Common myeloid progenitor, CD34-positive (primary cell): ENCODE measurements around the gene SLC39A10.
A peak's percentile ranks its signal among the peaks of the same experiment; 100 is the strongest.
"Not testable (repeated sequence)": the region's sequence is repeated elsewhere in the genome, so short reads cannot be mapped to it uniquely, and the experiment has no call there.

Experiments used
- CTCF ChIA-PET: fragments of 350-600 bp; sonication (Branson Sonifier 250); formaldehyde crosslinking; loops from one replicate; lab custom pipeline; 2021; ENCODE audit warnings: antibody characterized with exemption; lab: Charles Lee
- POLR2A ChIA-PET: fragments of 350-600 bp; sonication (Branson Sonifier 250); formaldehyde crosslinking; loops from one replicate; lab custom pipeline; 2021; ENCODE audit warnings: antibody characterized with exemption; lab: Charles Lee
- DNase-seq, 3 donors: peaks; one replicate each; pipeline versions ENCODE4 v3.0.0 to v3.0.0-alpha.2; 2013
- H3K27ac ChIP-seq, 2 experiments: 1 replicate in 1 of 2; 2 replicates in 1 of 2; pipeline ENCODE4 v1.7.0; 2013; ENCODE audit warnings: inconsistent platforms in 2 of 2, low read length in 2 of 2, mild to moderate bottlenecking in 2 of 2, low read depth in 1 of 2, moderate library complexity in 1 of 2; ENCODE audit not compliant: severe bottlenecking in 2 of 2, insufficient read depth in 1 of 2, poor library complexity in 1 of 2
- H3K27me3 ChIP-seq, 5 experiments: replicated peaks in 2 of 5; 1 replicate in 3 of 5; 2 replicates in 2 of 5; pipeline versions ENCODE4 v1.6.1 to v1.7.0; 2013; ENCODE audit warnings: low read length in 4 of 5, mild to moderate bottlenecking in 2 of 5, moderate library complexity in 2 of 5, inconsistent platforms in 1 of 5; ENCODE audit not compliant: insufficient read depth in 5 of 5, control insufficient read depth in 4 of 5
- H3K36me3 ChIP-seq, 4 experiments: 1 replicate in 2 of 4; 2 replicates in 2 of 4; pipeline versions ENCODE4 v1.6.1 to v1.7.0; 2013; ENCODE audit warnings: low read length in 3 of 4, control low read depth in 1 of 4, mild to moderate bottlenecking in 1 of 4; ENCODE audit not compliant: control insufficient read depth in 4 of 4, insufficient read depth in 4 of 4
- H3K4me1 ChIP-seq, 4 experiments: 1 replicate in 3 of 4; 2 replicates in 1 of 4; pipeline versions ENCODE4 v1.6.1 to v1.7.1; 2013; ENCODE audit warnings: low read length in 3 of 4, mild to moderate bottlenecking in 3 of 4, control low read depth in 1 of 4, inconsistent platforms in 1 of 4, moderate library complexity in 1 of 4; ENCODE audit not compliant: control insufficient read depth in 4 of 4, insufficient read depth in 4 of 4; ENCODE audit errors: control extremely low read depth in 1 of 4
- H3K4me3 ChIP-seq, 7 experiments: 1 replicate in 4 of 7; 2 replicates in 3 of 7; pipeline versions ENCODE4 v1.5.1 to v1.7.0; 2013; ENCODE audit warnings: mild to moderate bottlenecking in 7 of 7, low read length in 6 of 7, moderate library complexity in 6 of 7, inconsistent platforms in 2 of 7, low read depth in 2 of 7, control low read depth in 1 of 7; ENCODE audit not compliant: insufficient read depth in 4 of 7, control insufficient read depth in 1 of 7; ENCODE audit errors: extremely low read depth in 1 of 7
- H3K9me3 ChIP-seq, 5 experiments: 1 replicate in 4 of 5; 2 replicates in 1 of 5; pipeline versions ENCODE4 v1.6.1 to v1.7.1; 2013; ENCODE audit warnings: low read length in 4 of 5, mild to moderate bottlenecking in 2 of 5, inconsistent platforms in 1 of 5, low read depth in 1 of 5, moderate library complexity in 1 of 5; ENCODE audit not compliant: control insufficient read depth in 4 of 5, insufficient read depth in 2 of 5; ENCODE audit errors: control extremely low read depth in 1 of 5
- WGBS: methylation state at CpG from one replicate; pipeline ENCODE4 v1.1.5; 2013; ENCODE audit not compliant: insufficient coverage; 5-methylcytosine and 5-hydroxymethylcytosine counted together

SLC39A10 gene

GRCh38 chr2:195636890-195637289 lies 20.1 kb upstream of the SLC39A10 start:
- H3K27ac ChIP-seq = no peak overlapping the region
- ChIA-PET POLR2A (interaction anchor here (0.6 kb wide), 1 partner anchor 102 kb away, joined by 3 read pairs; no protein-coding TSS in a partner anchor), CTCF (interaction anchor here (1.3 kb wide), 1 partner anchor 103 kb away, joined by 4 read pairs; no protein-coding TSS in a partner anchor)
- H3K27me3 ChIP-seq = no peaks in the 10 kb centered on the region
- H3K4me1 ChIP-seq = peaks cover 0 to 6% (median 0%) of the 10 kb centered on the region in 4 experiments
- H3K9me3 ChIP-seq = no peaks in the 10 kb centered on the region
- H3K36me3 ChIP-seq = no peaks in the 10 kb centered on the region
- no peak overlapping the region for H3K4me3 ChIP-seq
- peak in 1 of 3 donors; percentile 10 for DNase-seq

DNA sequence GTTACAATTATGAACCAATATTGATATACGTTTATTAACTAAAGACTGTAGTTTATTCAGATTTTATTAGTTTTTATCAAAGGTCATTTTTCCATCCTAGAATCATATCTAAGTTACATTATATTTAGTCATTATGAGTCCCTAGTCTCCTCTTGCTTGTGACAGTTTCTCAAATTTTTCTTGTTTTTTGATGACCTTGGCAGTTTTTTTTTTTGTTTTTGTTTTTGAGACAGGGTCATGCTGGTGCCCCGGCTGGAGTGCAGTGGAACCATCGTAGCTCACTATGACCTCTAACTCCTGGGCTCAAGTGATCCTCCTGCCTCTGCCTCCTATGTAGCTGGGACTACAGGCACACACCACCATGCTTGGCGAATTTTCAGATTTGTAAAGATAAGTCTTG lies 18.3 kb upstream of the SLC39A10 start:
- CTCF ChIA-PET = no interaction called here
- no peak for DNase-seq
- Histone ChIP-seq H3K36me3 (no peaks in the 10 kb centered on the region), H3K4me3 (no peak overlapping the region), H3K27ac (no peak overlapping the region), H3K27me3 (no peaks in the 10 kb centered on the region), H3K4me1 (no peaks in the 10 kb centered on the region), H3K9me3 (no peaks in the 10 kb centered on the region)
- POLR2A ChIA-PET = no interaction called here
- WGBS = 95% methylated on average over 3 of the region's 4 CpGs

DNA sequence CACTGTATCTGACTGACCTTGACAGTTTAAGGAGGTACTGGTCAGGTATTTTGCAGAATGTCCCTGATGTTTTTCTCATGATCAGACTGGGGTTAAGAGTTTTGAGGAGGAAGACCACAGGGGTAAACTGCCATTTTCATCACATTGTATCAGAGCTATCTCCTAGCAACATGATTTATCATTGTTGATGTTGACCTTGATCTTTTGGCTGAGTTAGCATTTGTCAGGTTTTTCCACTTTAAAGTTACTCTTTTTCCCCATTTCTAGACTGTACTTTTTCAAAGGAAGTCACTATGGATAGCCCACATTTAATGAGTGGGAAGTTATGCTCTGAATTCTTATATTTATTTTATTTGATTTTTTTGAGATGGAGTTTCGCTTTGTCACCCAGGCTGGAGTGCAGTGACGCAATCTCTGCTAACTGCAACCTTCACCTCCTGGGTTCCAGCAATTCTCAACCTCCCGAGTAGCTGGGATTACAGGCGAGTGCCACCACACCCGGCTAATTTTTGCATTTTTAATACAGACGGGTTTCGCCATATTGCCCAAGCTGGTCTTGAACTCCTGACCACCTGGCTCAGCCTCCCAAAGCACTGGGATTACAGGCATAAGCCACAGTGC lies 17.7 kb upstream of the SLC39A10 start:
- ChIA-PET CTCF (no interaction called here), POLR2A (no interaction called here)
- Histone ChIP-seq H3K4me3 (no peak overlapping the region), H3K27ac (no peak overlapping the region), H3K36me3 (no peaks in the 10 kb centered on the region), H3K27me3 (no peaks in the 10 kb centered on the region), H3K9me3 (no peaks in the 10 kb centered on the region), H3K4me1 (no peaks in the 10 kb centered on the region)
- WGBS = 96% methylated on average over 7 of the region's 7 CpGs
- no peak for DNase-seq

DNA sequence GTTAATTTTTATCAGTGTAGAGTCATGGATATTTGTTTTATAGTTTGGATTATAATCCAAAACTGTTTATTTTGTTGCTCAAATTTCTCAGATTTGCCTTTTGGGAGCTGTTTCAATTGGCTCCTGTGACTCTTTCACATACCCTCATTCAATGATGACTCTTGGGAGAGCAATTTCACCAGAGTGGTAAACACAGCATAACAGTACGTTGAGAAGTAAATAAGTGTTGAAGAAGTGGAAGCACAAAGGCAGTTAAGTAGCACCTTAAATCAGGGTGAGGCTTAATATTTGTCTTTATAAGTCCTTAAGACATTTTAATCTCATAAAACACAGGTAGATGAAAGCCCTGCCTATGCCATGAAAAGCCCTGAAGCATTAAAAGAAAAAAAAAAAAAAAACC lies 17.1 kb upstream of the SLC39A10 start:
- H3K9me3 ChIP-seq = no peaks in the 10 kb centered on the region
- ChIA-PET POLR2A (no interaction called here), CTCF (no interaction called here)
- DNase-seq = no peak
- no peak overlapping the region for H3K4me3 ChIP-seq
- no CpG with 5 or more reads among the region's 1 CpG for WGBS
- H3K36me3 ChIP-seq = no peaks in the 10 kb centered on the region
- H3K27me3 ChIP-seq = no peaks in the 10 kb centered on the region
- no peak overlapping the region for H3K27ac ChIP-seq
- H3K4me1 ChIP-seq = no peaks in the 10 kb centered on the region

DNA sequence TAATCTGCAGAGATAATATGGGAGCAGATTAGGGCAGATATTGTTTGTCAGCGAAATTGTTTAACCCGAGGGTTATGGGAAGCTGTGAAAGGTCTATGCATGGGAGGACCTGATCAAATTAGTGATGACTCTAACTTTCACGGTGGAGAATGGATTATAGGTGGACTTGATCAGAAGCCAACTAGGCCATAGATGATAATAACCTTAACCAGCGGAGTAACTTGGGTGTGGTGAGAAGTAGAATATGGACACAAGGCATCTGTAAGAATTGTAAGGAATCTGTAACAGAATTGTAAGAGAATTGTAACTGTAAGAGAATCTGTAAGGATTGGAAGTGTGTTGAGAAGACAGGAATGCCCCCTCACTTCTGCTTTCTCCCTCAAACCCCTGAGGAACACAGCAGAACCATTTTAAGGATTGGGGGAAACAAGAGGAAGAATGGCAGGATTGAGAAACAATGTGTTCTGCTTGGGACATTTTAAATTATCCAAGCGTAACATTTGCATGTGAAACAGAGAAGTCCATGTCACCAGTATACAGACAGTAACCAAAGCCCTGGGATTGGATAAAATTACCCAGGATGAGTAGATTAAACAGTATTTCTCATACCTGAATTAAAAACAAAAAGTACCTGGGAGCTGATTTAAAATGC lies 14.9 kb upstream of the SLC39A10 start:
- H3K27ac ChIP-seq = no peak overlapping the region
- WGBS = 100% methylated on average over 4 of the region's 5 CpGs
- H3K36me3 ChIP-seq = no peaks in the 10 kb centered on the region
- H3K9me3 ChIP-seq = no peaks in the 10 kb centered on the region
- CTCF ChIA-PET = no interaction called here
- no peaks in the 10 kb centered on the region for H3K27me3 ChIP-seq
- no peaks in the 10 kb centered on the region for H3K4me1 ChIP-seq
- H3K4me3 ChIP-seq = no peak overlapping the region
- no peak for DNase-seq
- POLR2A ChIA-PET = no interaction called here

- Histone ChIP-seq H3K27ac (no peak overlapping the region), H3K27me3 (no peaks in the 10 kb centered on the region), H3K4me3 (no peak overlapping the region), H3K36me3 (no peaks in the 10 kb centered on the region), H3K4me1 (no peaks in the 10 kb centered on the region), H3K9me3 (no peaks in the 10 kb centered on the region)
- POLR2A ChIA-PET = no interaction called here
- no CpG with 5 or more reads among the region's 1 CpG for WGBS
- CTCF ChIA-PET = no interaction called here
- DNase-seq = no peak
Measured at GRCh38 chr2:195642679-195643068, 14.4 kb upstream of the SLC39A10 start.

GRCh38 chr2:195644708-195645107 lies 12.3 kb upstream of the SLC39A10 start:
- H3K4me1 ChIP-seq, H3K4me3 ChIP-seq, H3K9me3 ChIP-seq, H3K27me3 ChIP-seq, POLR2A ChIA-PET, H3K36me3 ChIP-seq, H3K27ac ChIP-seq, DNase-seq: not testable (repeated sequence)
- CTCF ChIA-PET = interaction anchor here (0.9 kb wide), 1 partner anchor 111 kb away, joined by 3 read pairs; no protein-coding TSS in a partner anchor
- 100% methylated on average over 8 of the region's 9 CpGs for WGBS
